IMR-90 (cell line): Measurements from ENCODE around the gene ZNF581.

Source experiments
- BHLHE40 ChIP-seq: fragments of 150-350 bp; IDR thresholded peaks from 2 replicates; pipeline ENCODE4 v1.6.1; 2016; ENCODE audit warnings: mild to moderate bottlenecking, low read depth, low read length
- CEBPB ChIP-seq: IDR thresholded peaks from 2 replicates; pipeline ENCODE4 v1.6.1; 2012; ENCODE audit warnings: low read depth, low read length, improper control_type of control experiment
- CTCF ChIP-seq: conservative IDR thresholded peaks from 2 replicates; pipeline ENCODE4 v1.5.1; 2012; ENCODE audit warnings: mild to moderate bottlenecking, low read depth, low read length, improper control_type of control experiment
- POLR2A ChIP-seq: IDR thresholded peaks from 2 replicates; pipeline ENCODE4 v1.6.1; 2012; ENCODE audit warnings: mild to moderate bottlenecking, low read depth, low read length
- RCOR1 ChIP-seq: IDR thresholded peaks from 2 replicates; pipeline ENCODE4 v1.6.1; 2012; ENCODE audit warnings: mild to moderate bottlenecking, low read length, improper control_type of control experiment; ENCODE audit not compliant: insufficient replicate concordance
- USF2 ChIP-seq: fragments of 150-350 bp; IDR thresholded peaks from 2 replicates; pipeline ENCODE4 v1.6.1; 2017; ENCODE audit warnings: mild to moderate bottlenecking, antibody characterized with exemption, low read length, low read depth

GRCh38 chr19:55658846-55659459, 15.5 kb downstream of the ZNF581 start:
- TF ChIP-seq CTCF: no peak
- TF ChIP-seq POLR2A: no peak
- TF ChIP-seq USF2: no peak
- TF ChIP-seq BHLHE40: no peak
- TF ChIP-seq RCOR1: no peak
- TF ChIP-seq CEBPB: no peak
